Natural killer cell (primary cell): ENCODE measurements around the gene GAGE13. TPM values are rescaled to one million over a fixed set of nuclear protein-coding genes. Genes with fewer than 3 reads are reported as not detected.
"Not testable (repeated sequence)": the region's sequence is repeated elsewhere in the genome, so short reads cannot be mapped to it uniquely, and the experiment has no call there.

Source experiments
- ATAC-seq, 3 donors: fragments of 150-1000 bp in 2 of 3; fragments of 200-7000 bp in 1 of 3; cut with Tn5 transposase; 1 replicate in 1 of 3; 2 replicates in 2 of 3; pipeline ENCODE4 v1.10.0; 2021; ENCODE audit warnings: mild to moderate bottlenecking in 2 of 3, moderate library complexity in 2 of 3
- DNase-seq, 2 donors: peaks; one replicate each; pipeline versions ENCODE4 v3.0.0 to v3.0.0-alpha.2; 2013 to 2021; ENCODE audit warnings: mixed read lengths in 1 of 2
- H3K27ac ChIP-seq: one replicate; pipeline ENCODE4 v1.5.1; 2013; ENCODE audit warnings: mild to moderate bottlenecking, low read length
- H3K27me3 ChIP-seq: one replicate; pipeline ENCODE4 v1.6.1; 2013; ENCODE audit warnings: low read length; ENCODE audit not compliant: control insufficient read depth, insufficient read depth
- H3K36me3 ChIP-seq: one replicate; pipeline ENCODE4 v1.6.1; 2013; ENCODE audit warnings: low read length; ENCODE audit not compliant: control insufficient read depth, insufficient read depth
- H3K4me1 ChIP-seq: one replicate; pipeline ENCODE4 v1.6.1; 2013; ENCODE audit warnings: low read length; ENCODE audit not compliant: control insufficient read depth, insufficient read depth
- H3K4me3 ChIP-seq: one replicate; pipeline ENCODE4 v1.5.1; 2013; ENCODE audit warnings: low read length
- H3K9me3 ChIP-seq: one replicate; pipeline ENCODE4 v1.6.1; 2013; ENCODE audit warnings: low read length; ENCODE audit not compliant: control insufficient read depth, insufficient read depth
- H3K27ac Mint-ChIP-seq, 2 donors: one replicate each; pipeline ENCODE4 v1.8.0; 2022; ENCODE audit warnings: mild to moderate bottlenecking in 2 of 2, mixed read lengths in 2 of 2, moderate library complexity in 1 of 2
- H3K27me3 Mint-ChIP-seq, 2 donors: one replicate each; pipeline ENCODE4 v1.8.0; 2022; ENCODE audit warnings: low read depth in 2 of 2, mixed read lengths in 2 of 2
- H3K36me3 Mint-ChIP-seq: one replicate; pipeline ENCODE4 v1.8.0; 2022; ENCODE audit warnings: mixed read lengths
- H3K4me1 Mint-ChIP-seq, 2 donors: one replicate each; pipeline ENCODE4 v1.8.0; 2022; ENCODE audit warnings: mixed read lengths in 2 of 2
- H3K4me3 Mint-ChIP-seq: one replicate; pipeline ENCODE4 v1.8.0; 2022; ENCODE audit warnings: mild to moderate bottlenecking, moderate library complexity, mixed read lengths
- H3K9me3 Mint-ChIP-seq, 2 donors: one replicate each; pipeline ENCODE4 v1.8.0; 2022; ENCODE audit warnings: mixed read lengths in 2 of 2
- CTCF ChIP-seq: fragments of 200-600 bp; IDR thresholded peaks from one replicate; pipeline ENCODE4 v1.8.0; 2022; ENCODE audit warnings: antibody characterized with exemption
- WGBS: methylation state at CpG from one replicate; pipeline ENCODE4 v1.1.7; 2013; ENCODE audit warnings: missing lambda C conversion rate; ENCODE audit not compliant: insufficient coverage; 5-methylcytosine and 5-hydroxymethylcytosine counted together
- intact Hi-C: fragments of 100-400 bp; cut with micrococcal nuclease; formaldehyde crosslinking; loops from one replicate; pipeline ENCODE4 v1.14.2; 2022
- total RNA-seq, 4 donors: library from RNA; stranded (reverse); fragments of 120-200 nt in 1 of 4; gene quantifications; one replicate each; pipeline versions ENCODE4 v1.2.3 to v1.2.4, GENCODE V29; 2013 to 2022

GAGE13 gene
- total RNA-seq, 3 donors from 2014 or later (not counting 1 experiment from before 2014, with no cell fraction given), result not detected

- Mint-ChIP-seq H3K36me3 (no peaks in the 10 kb centered on the region), H3K9me3 (no peaks in the 10 kb centered on the region), H3K4me1 (peaks cover 23 to 24% of the 10 kb centered on the region in 2 donors), H3K27ac (no peak overlapping the region), H3K27me3 (peaks cover 0 to 17% of the 10 kb centered on the region in 2 donors), H3K4me3 (no peak overlapping the region)
- WGBS, result 80% methylated on average over 2 of the region's 2 CpGs
- intact Hi-C loops, result no loop called here
- ATAC-seq (no peak), DNase-seq (no peak)
- no peaks in the 10 kb centered on the region for H3K9me3 ChIP-seq
- H3K4me1 ChIP-seq, result peaks cover 30% of the 10 kb centered on the region
- no peak overlapping the region for H3K27ac ChIP-seq
- no peaks in the 10 kb centered on the region for H3K36me3 ChIP-seq
- no peaks in the 10 kb centered on the region for H3K27me3 ChIP-seq
- no peak overlapping the region for H3K4me3 ChIP-seq
- TF ChIP-seq CTCF, result no peak
Measured at GRCh38 chrX:49312176-49312575, 19.2 kb upstream of the GAGE13 start.

DNA sequence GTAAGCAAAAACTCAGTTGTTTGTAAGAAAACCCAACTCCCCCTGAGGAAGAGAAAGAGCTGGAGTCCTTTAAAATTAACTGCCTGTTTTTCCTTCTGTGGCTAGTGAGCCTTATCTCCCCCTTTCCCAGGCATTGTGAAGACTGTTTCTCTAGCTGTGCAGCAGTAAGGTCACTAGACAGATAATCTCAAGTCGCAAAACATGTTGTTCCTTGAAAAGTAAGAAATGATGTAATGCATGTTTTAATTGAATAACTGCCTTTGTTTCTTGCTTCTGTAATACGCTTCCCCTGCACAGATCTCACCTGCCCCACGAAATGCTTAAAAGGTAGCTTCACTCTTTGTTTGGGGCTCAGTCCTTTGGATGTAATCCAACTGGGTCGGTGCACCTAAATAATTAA is 15.3 kb upstream of the GAGE13 start:
- no peak overlapping the region for H3K27ac Mint-ChIP-seq

DNA sequence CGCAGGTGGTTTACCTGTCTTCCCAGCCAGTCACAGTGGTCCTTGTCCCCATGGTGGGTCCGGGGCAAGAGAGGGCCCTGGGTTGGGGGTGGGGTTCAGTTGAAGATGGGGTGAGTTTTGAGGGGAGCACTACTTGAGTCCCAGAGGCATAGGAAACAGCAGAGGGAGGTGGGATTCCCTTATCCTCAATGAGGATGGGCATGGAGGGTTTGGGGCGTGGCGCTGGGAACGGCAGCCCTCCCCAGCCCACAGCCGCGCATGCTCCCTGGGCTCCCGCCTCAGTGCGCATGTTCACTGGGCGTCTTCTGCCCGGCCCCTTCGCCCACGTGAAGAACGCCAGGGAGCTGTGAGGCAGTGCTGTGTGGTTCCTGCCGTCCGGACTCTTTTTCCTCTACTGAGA is 9.6 kb upstream of the GAGE13 start, which contains the start of gene GAGE12J:
Gene GAGE12J (plus strand): TSS at position 301 of the 400 bp plus-strand sequence. CDS start 1,157 bp downstream, outside the sequence.
- H3K27ac Mint-ChIP-seq, intact Hi-C loops, H3K36me3 ChIP-seq, H3K4me3 Mint-ChIP-seq, H3K9me3 ChIP-seq, H3K4me1 ChIP-seq, H3K4me1 Mint-ChIP-seq, ATAC-seq, H3K9me3 Mint-ChIP-seq, H3K27ac ChIP-seq, DNase-seq, H3K4me3 ChIP-seq, H3K27me3 Mint-ChIP-seq, H3K36me3 Mint-ChIP-seq, H3K27me3 ChIP-seq: not testable (repeated sequence)
- WGBS, result no CpG with 5 or more reads among the region's 16 CpGs

More for the DNA sequence above, 15.3 kb upstream of the GAGE13 start:
- 74% methylated on average over 3 of the region's 4 CpGs for WGBS
- no peaks in the 10 kb centered on the region for H3K9me3 ChIP-seq
- Mint-ChIP-seq H3K4me3 (no peak overlapping the region), H3K27me3 (no peaks in the 10 kb centered on the region), H3K4me1 (no peaks in the 10 kb centered on the region), H3K9me3 (no peaks in the 10 kb centered on the region), H3K36me3 (no peaks in the 10 kb centered on the region)
- intact Hi-C loops, result no loop called here
- H3K27ac ChIP-seq, result no peak overlapping the region
- ATAC-seq (no peak), DNase-seq (no peak)
- H3K4me3 ChIP-seq, result no peak overlapping the region
- H3K4me1 ChIP-seq, result peaks cover 1% of the 10 kb centered on the region
- TF ChIP-seq CTCF, result no peak
- H3K27me3 ChIP-seq, result no peaks in the 10 kb centered on the region
- H3K36me3 ChIP-seq, result no peaks in the 10 kb centered on the region

- H3K4me1 Mint-ChIP-seq, H3K27ac ChIP-seq, H3K4me3 ChIP-seq, DNase-seq, H3K4me3 Mint-ChIP-seq, H3K27me3 ChIP-seq, H3K36me3 ChIP-seq, intact Hi-C loops, H3K27ac Mint-ChIP-seq, H3K27me3 Mint-ChIP-seq, H3K9me3 ChIP-seq, H3K36me3 Mint-ChIP-seq, H3K4me1 ChIP-seq, ATAC-seq, H3K9me3 Mint-ChIP-seq: not testable (repeated sequence)
- no CpG with 5 or more reads among the region's 27 CpGs for WGBS
Measured at GRCh38 chrX:49322266-49322665, 9.1 kb upstream of the GAGE13 start.

DNA sequence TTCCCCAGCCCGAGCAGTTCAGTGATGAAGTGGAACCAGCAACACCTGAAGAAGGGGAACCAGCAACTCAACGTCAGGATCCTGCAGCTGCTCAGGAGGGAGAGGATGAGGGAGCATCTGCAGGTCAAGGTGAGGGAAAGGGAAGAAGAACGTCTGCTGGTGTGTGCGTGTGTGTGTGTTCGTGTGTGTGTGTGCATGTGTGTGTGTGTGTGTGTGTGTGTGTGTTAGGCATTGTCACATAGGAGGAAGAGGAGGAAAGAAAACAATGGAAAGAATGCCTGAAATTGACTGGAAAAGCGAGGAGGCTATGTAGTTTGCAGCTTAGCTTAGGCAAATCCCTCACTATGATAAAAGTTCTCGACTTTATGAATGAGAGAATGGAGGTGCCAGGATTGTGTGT is 7.6 kb upstream of the GAGE13 start:
- H3K9me3 ChIP-seq, H3K36me3 Mint-ChIP-seq, H3K4me3 Mint-ChIP-seq, H3K4me3 ChIP-seq, H3K27ac ChIP-seq, H3K27ac Mint-ChIP-seq, H3K9me3 Mint-ChIP-seq, H3K36me3 ChIP-seq, H3K4me1 ChIP-seq, H3K27me3 ChIP-seq, DNase-seq, H3K4me1 Mint-ChIP-seq, intact Hi-C loops, H3K27me3 Mint-ChIP-seq, ATAC-seq: not testable (repeated sequence)
- WGBS, result no CpG with 5 or more reads among the region's 7 CpGs

DNA sequence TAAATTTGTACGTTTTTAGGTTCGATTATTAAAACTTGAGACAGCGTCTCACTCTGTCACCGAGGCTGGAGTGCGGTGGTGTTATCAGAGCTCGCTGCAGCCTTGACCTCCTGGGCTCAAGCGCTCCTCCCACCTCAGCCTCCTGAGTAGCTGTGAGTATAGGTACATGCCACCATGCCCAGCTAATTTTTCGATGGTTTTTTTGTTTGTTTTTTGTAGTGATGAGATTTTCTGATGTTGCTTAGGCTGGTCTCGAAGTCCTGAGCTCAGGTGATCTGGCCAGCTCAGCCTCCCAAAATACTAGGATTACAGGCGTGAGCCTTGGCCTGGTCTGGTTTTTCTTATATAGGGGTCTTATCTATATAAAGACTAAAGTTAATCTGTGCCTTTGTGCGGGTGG is 961 bp upstream of the GAGE13 start:
- WGBS, result no CpG with 5 or more reads among the region's 11 CpGs
- H3K4me1 ChIP-seq, H3K27ac ChIP-seq, H3K36me3 ChIP-seq, H3K27ac Mint-ChIP-seq, ATAC-seq, H3K4me3 Mint-ChIP-seq, H3K4me1 Mint-ChIP-seq, DNase-seq, H3K27me3 Mint-ChIP-seq, H3K36me3 Mint-ChIP-seq, H3K4me3 ChIP-seq, H3K9me3 Mint-ChIP-seq, intact Hi-C loops, H3K9me3 ChIP-seq, H3K27me3 ChIP-seq: not testable (repeated sequence)

DNA sequence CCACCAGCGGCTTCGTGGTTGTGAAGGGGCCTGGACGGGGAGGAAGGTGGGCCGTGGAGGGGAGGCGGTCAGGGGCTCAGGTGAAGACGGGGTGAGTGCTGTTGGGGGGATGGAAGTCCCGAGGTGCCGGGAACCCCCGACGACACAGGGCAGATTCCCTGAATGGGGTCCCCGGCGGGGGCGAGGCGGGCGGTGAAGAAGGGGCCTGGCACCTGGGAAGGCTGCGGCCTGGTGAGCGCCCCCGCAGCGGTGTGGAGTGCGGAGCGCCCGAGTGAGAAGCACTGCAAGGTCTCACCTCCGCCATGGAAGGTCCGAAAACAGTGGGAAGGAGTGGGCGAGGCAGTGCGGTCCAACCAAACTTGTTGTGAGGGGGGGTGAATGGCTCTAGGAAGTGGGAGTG is 459 bp downstream of the GAGE13 start:
- H3K27me3 ChIP-seq, H3K4me3 ChIP-seq, H3K9me3 ChIP-seq, H3K27me3 Mint-ChIP-seq, H3K9me3 Mint-ChIP-seq, H3K27ac Mint-ChIP-seq, intact Hi-C loops, H3K36me3 ChIP-seq, ATAC-seq, H3K4me1 ChIP-seq, H3K27ac ChIP-seq, H3K36me3 Mint-ChIP-seq, H3K4me3 Mint-ChIP-seq, H3K4me1 Mint-ChIP-seq, DNase-seq: not testable (repeated sequence)
- no CpG with 5 or more reads among the region's 26 CpGs for WGBS
